CD4-positive, alpha-beta T cell treated with Interferon alpha-2 for 1 hour (primary cell): Measurements from ENCODE around the gene PLA2G6.
"Not testable (repeated sequence)": the region's sequence is repeated elsewhere in the genome, so short reads cannot be mapped to it uniquely, and the experiment has no call there.

Experiments
- DNase-seq, 2 donors: peaks; one replicate each; pipeline ENCODE4 v3.0.0-alpha.2; 2020 to 2022

The PLA2G6 gene

DNA sequence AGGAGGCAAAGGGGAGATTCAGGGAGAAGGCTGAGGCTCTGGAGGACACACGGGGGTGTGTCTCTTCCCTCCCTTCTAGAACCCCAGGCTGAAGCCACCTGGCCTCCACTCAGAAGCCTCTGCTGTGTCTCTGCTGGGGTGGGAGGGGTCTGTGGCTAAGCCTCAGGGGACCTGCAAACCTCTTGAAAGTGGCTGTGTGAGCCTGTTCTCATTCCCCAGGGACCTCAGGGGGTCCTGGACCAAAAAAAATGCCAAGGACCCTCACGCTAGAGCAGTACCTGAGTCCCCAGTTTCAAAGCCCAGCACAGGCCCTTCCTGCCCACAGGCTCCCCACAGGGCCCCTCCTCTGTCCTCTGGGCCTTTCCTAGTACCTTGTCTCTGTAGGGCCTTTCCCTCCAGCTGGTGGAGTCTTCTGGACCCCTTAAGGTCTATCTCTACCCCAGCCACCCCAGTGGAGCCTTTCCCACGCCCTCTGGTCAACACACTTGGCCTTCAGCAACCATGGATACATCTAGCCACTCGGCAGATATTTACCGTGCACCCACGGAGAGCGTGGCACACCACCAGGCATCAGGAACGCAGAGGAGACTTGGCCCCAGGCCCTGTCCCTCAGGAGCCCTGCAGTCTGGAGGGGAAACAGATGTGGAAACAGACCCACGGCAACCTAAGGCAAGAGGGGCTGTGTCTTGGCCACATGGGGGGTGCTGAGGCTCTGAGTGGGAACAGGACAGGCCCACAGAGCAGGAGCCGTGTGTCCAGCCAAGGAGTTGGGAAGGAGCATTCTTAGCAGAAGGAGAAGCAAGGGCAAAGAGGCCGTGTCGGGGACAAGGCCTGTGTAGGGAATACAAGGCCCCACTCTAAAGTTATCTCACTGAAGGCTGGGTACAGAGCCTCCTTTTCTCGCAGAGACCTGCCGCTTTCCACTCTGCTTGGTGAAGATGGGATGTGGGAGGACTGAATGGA is 18.5 kb downstream of the PLA2G6 start:
- DNase-seq, result peak in 1 of 2 donors; percentile 30

DNA sequence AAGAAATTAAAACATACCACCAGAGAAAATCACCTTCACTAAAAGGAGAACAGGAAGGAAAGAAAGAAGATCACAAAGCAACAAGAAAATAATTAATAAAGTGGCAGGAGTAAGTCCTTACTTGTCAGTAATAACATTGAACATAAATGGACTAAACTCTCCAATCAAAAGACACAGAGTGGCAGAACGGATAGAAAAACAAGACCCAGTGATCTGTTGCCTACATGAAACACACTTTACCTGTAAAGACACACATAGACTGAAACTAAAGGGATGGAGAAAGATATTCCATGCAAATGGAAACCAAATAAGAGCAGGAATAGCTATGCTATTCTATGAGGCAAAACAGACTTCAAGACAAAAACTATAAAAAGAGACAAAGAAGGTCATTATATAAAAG is 25.9 kb downstream of the PLA2G6 start:
- no peak for DNase-seq

DNA sequence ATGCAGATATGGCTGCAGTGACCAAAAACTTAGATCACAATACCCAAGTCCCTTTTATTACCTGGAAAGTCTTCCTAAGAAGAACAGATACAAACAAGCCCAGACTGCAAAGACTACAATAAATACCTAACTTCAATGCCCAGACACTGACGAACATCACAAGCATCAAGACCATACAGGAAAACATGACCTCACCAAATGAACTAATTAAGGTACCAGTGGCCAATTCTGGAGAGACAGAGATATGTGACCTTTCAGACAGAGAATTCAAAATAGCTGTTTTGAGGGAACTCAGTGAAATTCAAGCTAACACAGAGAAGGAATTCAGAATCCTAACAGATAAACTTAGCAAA is 27.1 kb downstream of the PLA2G6 start:
- not testable (repeated sequence) for DNase-seq

DNA sequence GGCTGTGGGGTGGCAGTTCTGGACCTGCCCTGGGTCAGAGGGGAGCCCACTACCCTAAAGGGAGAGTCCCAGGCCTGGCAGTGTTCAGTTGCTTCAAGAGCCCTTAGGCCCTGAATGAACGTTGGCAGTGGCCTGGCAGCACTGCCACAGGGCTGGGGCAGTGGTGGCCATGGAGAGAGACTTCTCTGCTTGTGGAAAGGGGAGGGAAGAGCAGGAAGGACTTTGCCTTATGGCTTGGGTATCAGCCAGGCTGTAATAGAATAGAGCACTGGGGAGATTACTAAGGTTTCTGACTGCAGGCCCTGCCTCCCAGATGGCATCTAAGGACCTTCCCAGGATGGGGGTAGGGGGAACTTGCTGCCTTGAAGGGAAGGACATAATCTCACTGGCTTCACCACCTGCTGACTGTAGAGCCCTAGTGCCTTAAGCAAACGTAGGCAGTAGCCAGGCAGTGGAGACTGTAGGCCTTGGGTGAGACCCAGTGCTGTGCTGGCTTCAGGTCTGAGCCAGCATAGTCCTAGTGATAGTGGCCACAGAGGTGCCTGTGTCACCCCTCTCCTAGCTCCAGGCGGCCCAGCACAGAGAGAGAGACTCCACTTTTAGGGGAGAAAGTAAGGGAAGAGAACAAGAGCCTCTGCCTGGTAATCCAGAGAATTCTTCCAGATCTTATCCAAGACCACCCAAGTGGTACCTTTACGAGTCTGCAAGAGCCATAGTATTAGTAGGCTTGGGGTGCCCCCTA is 27.6 kb downstream of the PLA2G6 start:
- DNase-seq, result no peak

DNA sequence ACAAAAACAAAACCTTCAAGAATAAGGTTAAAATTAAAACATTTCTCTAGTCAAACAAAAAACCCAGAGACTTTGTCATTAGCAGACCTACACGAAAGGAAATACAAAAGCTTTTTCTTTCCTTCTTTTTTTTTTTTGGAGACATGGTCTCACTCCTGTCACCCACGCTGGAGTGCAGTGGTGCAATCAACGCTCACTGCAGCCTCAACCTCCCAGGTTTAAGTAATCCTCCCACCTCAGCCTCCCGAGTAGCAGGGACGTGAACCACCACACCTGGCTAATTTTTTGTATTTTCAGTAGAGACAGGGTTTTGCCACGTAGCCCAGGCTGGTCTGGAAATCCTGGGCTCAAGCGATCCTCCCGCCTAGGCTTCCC is 30.5 kb downstream of the PLA2G6 start:
- DNase-seq, result no peak

DNA sequence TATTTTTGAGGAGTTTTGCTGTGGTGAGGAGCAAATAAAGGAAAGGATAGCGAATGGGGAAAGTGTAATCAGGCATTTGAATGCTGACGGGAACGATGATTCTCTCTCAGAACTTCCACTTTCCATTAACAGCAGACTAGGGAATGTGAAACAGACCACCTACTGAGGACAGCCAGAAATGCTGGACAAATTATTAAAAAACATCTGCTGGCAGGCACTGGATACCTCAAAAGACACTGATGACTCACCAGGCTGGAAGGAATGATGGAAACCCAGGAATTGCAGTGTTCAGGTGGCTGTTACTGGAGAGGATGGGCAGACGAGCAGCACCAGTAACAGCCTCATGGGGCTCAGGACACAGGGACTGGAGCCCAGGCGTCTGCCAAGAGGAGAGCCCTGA is 33.4 kb downstream of the PLA2G6 start:
- no peak for DNase-seq

DNA sequence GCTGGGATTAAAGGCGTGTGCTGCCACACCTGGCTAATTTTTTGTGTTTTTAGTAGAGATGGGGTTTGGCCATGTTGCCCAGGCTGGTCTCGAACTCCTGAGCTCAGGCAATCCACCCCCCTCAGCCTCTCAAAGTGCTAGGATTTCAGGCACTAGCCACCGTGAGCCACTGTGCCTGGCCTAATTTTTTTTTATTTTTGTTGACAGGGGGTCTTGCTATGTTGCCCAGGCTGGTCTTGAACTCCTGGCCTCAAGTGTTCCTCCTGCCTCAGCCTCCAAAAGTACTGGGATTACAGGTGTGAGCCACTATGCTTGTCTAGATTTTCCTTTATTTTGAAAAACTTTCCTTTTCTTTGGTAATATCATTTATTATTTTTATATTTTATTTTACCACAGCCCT is 35.5 kb downstream of the PLA2G6 start:
- DNase-seq, result not testable (repeated sequence)

DNA sequence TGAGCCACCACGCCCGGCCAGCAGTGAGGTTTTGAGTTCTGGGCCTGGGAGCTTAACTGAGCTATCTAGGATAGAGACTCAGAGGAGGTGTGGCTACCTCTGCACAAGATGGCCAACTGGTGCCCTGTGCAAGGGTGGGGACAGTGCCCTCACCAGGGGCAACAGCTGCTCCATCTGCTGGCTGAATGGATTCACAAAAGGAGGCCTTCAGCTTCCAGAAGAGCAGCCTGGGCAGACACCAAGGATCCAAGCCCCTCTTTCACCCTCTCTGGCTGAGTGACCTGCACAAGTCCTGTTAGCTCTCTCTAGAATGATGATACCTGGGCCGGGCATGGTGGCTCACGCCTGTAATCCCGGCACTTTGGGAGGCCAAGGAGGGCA is 37.6 kb downstream of the PLA2G6 start:
- no peak for DNase-seq

DNA sequence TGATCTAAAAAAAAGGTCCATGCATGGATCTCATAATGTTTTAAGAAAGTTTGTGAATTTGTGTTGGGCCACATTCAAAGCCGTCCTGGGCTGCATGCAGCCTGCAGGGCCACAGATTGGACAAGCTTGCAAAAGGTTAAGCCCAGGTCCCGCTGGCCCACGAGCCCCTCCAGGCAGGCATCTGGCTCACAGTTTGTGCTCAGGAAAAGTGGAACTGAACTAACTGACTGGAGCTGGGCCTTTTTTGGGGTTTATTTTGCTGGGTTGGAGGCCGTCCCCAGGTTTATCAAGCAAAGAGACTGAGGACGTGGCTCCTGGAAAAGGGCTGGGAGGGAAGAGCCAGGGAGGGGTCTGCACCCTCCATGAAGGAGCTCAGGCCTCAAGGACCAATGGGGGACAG is 39.0 kb downstream of the PLA2G6 start:
- DNase-seq, result no peak

DNA sequence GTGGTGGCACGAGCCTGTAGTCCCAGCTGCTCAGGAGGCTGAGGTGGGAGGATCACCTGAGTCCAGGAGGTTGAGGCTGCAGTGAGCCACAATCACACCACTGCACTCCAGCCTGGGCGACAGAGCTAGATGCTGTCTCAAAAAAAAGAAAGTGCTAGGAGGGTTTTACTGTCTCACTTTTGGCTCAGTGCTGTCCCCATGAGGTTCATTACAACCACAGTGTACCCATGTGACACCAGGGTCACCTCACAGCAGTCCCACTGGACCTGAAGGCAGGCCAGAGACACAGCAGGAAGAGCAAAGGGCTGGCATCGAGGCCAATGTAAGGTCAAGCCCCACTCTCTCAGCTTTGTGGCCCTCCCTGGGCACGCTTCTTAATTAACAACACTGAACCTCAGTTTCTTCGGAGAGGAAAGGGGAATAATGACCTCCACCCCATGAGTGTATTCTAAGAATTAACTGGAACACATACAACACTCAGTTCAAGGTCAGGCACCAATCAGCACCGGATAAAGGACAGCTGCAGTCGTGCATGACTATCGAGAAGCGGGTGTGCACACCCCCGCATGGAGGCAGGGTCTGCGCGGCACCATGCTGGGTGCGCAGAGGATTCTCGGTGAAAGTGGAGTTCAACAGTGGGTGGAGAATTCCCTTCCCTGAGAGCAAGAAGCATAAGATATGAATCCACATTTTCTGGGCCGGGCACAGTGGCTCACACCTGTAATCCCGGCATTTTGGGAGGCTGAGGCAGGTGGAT is 40.2 kb downstream of the PLA2G6 start:
- no peak for DNase-seq

DNA sequence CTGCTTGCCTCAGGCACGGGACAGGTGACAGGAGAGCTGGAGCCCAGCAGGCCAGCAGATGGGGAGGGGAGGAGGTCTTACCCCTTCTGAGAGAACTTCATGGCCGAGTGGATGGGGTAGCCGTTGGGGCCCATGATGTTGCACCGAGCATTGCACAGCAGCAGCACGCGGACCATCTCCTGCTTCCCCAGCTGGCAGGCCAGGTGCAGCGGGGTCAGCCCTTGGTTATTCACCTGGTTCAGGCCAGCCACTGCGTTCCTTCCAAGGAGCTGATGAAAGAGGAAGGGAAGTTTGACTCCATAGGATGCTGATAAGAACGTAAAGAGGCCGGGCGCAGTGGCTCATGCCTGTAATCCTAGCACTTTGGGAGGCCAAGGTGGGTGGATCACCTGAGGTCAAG is 41.7 kb downstream of the PLA2G6 start:
- no peak for DNase-seq

DNA sequence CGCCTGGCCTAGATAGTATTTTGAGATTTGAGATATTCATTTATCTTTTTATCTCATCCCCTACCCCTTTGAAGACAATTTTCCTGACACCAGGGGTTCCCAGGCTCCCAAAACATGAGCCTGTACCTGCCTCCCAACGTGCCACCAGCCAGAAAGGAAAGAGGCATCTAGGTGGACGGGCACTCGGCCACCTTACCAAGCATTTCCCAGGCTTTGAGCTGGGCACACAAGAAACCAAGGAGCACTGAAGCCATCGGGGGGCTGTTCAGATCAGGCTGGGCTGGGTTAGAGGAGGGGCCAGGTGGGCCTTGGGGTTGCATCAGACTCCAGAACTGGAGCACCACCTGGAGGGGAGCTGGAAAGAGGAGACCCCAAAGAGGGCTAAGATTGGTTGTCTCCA is 42.7 kb downstream of the PLA2G6 start:
- DNase-seq, result no peak

DNA sequence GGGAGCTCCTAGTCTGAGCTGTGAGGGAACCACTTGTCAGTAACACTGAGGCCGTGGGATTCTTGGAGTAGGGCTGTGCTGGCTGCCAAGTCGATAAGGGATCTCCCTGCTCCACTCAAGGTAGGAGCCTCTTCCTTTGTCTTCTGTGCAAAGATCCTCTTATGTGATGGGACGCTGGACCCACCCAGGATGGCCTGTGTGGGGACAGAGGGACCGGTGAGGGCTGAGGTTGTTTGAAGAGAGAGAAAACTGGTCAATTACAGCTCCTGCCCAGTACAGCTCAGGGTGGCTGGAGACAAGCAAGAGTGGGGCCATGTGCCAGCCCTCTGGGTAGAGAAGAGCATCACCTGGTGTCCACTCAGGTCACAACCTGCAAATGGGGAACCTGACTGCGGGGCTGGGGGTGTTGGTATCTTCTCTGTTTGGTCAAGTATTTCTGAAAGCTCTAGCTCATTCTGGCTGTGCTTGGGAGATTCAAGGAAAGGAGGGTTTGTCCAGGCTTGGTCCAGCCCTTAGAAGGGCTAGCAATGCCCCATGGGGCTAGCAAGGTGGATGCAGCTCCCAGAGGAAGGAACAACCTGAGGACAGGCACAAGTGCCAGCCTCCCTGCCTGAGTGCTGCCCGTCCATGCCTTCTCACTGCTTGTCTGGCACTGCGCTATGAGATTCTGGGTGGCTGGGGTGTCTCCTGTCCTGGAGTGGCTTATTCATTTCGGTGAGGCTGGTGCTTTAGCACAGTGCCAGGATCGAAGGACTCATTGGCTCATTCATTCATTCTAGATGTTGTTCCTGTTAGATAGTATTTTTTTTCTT is 43.5 kb downstream of the PLA2G6 start:
- no peak for DNase-seq

DNA sequence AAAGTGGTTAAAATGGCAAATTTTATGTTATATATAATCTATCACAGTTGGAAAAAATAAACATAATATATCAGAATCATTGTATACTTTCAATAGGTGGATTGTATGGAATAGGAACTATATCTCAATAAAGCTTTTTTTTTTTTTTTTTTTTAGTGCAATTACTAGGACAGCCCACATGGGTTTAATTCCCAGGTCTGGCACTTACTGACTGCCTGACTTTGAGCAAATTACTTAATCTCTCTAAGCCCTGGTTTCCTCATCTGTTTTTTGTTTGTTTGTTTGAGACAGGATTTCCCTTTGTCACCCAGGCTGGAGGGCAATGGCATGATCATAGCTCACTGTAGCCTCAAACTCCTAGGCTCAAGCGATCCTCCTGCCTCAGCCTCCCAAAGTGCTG is 45.0 kb downstream of the PLA2G6 start:
- no peak for DNase-seq

DNA sequence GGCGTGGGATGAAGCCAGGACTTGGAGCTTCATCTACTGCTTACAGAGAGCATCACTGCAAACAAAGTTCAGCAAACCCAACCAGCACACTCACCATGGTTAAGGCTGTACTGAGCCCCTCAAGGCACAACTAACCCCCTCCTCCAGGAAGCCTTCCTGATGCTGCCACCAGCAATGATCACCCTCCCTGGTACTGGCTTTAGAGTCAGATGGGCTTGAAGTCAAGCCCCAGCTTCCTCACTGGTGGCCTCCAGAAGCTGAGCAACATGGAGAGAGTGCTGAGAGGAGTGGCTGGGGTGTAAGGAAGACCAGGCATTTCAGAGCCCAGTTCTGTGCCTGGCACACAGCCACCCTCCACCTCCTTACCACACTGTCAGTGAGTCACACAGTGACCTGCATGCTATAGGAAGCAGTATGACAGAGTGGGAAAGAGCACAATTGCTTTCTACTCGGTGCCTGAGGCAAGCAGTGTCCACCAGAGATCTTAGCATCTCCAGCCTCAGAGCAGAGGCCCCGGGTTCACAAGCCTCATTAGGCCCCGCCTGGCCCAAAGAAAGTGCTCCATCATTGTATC is 46.4 kb downstream of the PLA2G6 start:
- DNase-seq, result no peak

DNA sequence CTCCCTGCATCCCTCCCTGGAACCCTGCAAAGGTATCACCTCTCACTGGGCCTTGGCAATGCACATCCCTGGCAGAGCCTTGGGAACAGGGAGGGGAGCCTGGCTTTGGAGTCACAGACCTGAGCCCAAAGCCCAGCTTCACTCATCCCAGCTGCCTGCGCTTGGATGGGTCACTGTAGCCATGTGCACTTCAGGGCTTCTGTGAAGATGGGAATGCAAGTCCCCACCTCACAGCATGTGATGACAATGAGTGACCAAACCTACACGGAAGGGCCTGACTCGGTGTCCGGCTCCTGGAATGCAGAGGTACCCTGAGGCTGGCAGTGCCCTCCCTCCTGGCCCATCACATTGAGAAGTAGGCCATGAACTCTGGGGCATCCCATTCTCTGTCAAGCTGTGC is 48.3 kb downstream of the PLA2G6 start:
- no peak for DNase-seq

DNA sequence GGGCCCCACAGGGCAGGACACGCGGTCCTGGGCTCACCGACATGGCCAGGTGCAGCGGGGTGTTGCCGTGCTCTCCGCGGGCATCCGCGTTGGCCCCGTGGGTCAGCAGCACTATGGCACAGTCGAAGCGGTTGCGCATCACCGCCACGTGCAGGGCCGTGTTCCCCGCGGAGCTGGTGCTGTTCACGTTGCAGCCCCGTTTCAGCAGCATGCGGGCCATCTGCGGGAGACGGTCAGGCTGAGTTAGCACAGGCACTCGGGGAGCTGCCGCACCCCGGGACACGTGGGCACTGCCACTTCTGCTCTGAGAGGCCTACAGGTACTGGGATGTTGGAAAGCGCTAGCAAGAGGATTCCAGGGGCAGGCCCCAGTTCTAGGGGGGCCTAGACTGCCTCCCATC is 48.8 kb downstream of the PLA2G6 start:
- no peak for DNase-seq

DNA sequence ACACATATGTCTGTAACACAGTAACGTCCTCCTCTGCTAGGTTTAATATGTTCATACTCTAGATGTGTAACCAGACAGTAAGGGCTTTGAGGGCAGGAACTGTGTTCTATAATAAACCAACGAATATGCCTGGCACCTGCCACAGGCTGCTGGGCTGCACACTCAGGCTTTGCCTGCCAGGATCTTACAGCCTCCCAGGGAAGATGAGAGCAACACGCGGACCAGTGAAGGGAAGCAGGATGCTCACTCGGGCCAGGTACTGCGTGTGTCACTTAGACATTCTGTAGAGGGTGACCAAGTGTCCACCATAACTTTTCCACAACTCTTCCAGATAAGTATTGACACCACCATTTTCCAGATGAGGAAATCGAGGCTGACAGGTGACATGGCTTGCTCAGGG is 49.5 kb downstream of the PLA2G6 start:
- no peak for DNase-seq

DNA sequence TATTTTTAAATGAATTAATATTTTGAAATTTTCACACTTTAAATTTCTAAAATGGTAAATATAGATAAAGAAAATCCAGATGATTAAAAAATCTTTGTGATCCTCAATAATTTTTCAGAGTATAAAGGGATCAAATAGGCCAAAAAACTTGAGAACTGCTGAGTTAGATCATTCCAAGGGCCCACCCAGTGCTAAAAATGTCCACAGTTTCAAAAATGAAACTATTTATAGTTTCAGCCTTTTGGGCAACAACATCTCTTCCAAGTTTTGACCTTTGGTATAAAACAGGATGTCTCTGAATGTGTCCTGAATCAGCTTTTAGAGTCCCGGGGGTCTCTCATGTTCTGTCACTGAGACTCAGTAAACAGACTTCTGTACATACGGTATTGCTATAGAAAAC is 50.2 kb downstream of the PLA2G6 start:
- no peak for DNase-seq

DNA sequence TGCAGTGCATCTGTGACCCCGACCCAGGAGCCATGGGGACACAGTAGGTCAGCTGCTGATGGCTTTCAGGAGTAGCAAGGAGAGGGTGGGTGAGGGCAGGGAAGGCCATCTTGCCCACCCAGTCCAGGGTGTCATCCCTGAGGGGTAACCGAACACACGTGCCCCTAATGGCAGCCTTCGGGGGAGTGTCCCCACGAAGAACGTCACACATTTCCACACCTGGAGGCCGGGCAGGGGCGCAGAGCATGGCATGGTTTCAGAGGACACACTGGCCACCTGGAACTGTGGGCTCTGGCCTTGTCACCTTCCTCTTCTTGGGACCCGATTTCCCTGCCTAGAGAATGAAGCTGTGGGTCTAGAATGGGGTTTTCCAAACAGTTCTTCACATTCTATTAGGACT is 51.8 kb downstream of the PLA2G6 start:
- DNase-seq, result no peak

DNA sequence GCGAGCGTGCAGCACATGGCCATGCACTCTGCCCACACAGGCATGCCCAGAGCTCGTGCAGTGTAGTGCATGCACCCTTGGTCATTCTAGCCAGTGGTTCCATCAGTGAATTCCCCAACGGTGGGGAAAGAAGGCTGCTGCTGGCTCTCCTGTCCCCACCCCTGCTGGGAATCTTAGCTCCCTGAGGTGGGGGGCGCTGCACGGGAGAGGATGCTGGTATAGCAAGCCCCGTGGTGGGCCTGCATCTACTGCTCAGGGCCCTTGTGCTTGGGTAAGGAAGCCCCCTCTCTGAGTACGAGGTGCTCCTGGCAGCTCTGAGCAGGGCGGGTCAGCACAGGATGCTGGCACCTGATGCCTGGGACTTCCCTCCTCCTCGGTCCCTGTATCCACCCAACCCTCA is 52.6 kb downstream of the PLA2G6 start:
- no peak for DNase-seq

DNA sequence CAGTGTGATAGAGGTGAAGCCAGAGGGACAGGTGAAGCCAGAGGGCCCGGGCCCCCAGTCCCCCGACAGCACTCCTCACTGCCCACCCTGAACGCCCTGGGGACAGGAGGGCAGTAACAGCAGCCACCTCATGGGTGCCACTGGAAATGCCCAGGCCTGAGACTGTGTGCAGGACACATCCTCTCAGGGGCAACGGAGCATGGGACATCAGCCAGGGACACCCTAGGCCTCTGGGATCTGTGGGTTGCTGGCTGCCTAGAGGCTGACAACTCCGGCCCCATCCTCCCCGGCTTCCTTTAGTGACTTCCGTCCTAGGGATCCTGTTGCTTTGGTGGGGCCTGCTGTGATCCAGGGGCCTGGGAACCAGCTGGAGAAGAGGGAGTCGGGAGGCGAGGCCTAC is 53.8 kb downstream of the PLA2G6 start:
- DNase-seq, result no peak
